GM12874 (cell line): Measurements from ENCODE around the gene HRNR.

Experiments
- CTCF ChIP-seq: IDR thresholded peaks from 2 replicates; pipeline ENCODE4 v1.5.1; 2011; ENCODE audit warnings: low read depth, mild to moderate bottlenecking, control low read depth, low read length, moderate library complexity; ENCODE audit not compliant: insufficient read depth

HRNR gene

GRCh38 chr1:152166966-152167365 is 57.0 kb downstream of the HRNR start:
- no peak for TF ChIP-seq CTCF

- TF ChIP-seq CTCF = no peak
Observed at GRCh38 chr1:152165286-152166077, 58.5 kb downstream of the HRNR start.

GRCh38 chr1:152164517-152165136 is 59.4 kb downstream of the HRNR start:
- no peak for TF ChIP-seq CTCF

GRCh38 chr1:152162792-152163463 is 61.1 kb downstream of the HRNR start:
- no peak for TF ChIP-seq CTCF
